GM18951 (cell line): ENCODE results near the gene TRIOBP.

Experiments
- POLR2A ChIP-seq: IDR thresholded peaks from 4 replicates; pipeline ENCODE4 v1.6.1; 2011; ENCODE audit warnings: mild to moderate bottlenecking; ENCODE audit not compliant: insufficient read length, insufficient read depth; ENCODE audit errors: extremely low read depth
- in situ Hi-C: fragments of 300-500 bp; cut with MboI; formaldehyde crosslinking; loops from one replicate; pipeline ENCODE4 v1.12.0; 2022; ENCODE audit warnings: low sequenced_read_pairs, mixed read lengths, inconsistent platforms; ENCODE audit not compliant: unreplicated experiment

The TRIOBP gene

GRCh38 chr22:37741312-37741795 lies 44.5 kb downstream of the TRIOBP start:
- in situ Hi-C loops = no loop called here
- no peak for TF ChIP-seq POLR2A

- TF ChIP-seq POLR2A = no peak
- in situ Hi-C loops = no loop called here
Measured at GRCh38 chr22:37742376-37743171, 45.7 kb downstream of the TRIOBP start.

GRCh38 chr22:37744589-37744988 lies 47.7 kb downstream of the TRIOBP start:
- in situ Hi-C loops = no loop called here
- TF ChIP-seq POLR2A = no peak

- TF ChIP-seq POLR2A = peak; percentile 56
- in situ Hi-C loops = no loop called here
Measured at GRCh38 chr22:37745548-37746365, 48.9 kb downstream of the TRIOBP start.

- TF ChIP-seq POLR2A = no peak
- in situ Hi-C loops = no loop called here
Measured at GRCh38 chr22:37746366-37747079, 49.7 kb downstream of the TRIOBP start.

GRCh38 chr22:37747080-37747714 lies 50.3 kb downstream of the TRIOBP start:
- in situ Hi-C loops = no loop called here
- no peak for TF ChIP-seq POLR2A

GRCh38 chr22:37747715-37748100 lies 50.9 kb downstream of the TRIOBP start:
- no peak for TF ChIP-seq POLR2A
- in situ Hi-C loops = no loop called here

- in situ Hi-C loops = no loop called here
- TF ChIP-seq POLR2A = no peak
Measured at GRCh38 chr22:37748659-37749058, 51.8 kb downstream of the TRIOBP start.

- TF ChIP-seq POLR2A = no peak
- in situ Hi-C loops = no loop called here
Measured at GRCh38 chr22:37749226-37749625, 52.4 kb downstream of the TRIOBP start.

GRCh38 chr22:37749831-37750595 lies 53.2 kb downstream of the TRIOBP start:
- in situ Hi-C loops = no loop called here
- TF ChIP-seq POLR2A = no peak

GRCh38 chr22:37750596-37751162 lies 53.8 kb downstream of the TRIOBP start:
- TF ChIP-seq POLR2A = no peak
- in situ Hi-C loops = no loop called here
